Epithelial cell of alveolus of lung (primary cell): ENCODE results near the gene CLEC2B. TPM values are rescaled to one million over a fixed set of nuclear protein-coding genes. Genes with fewer than 3 reads are reported as not detected.

ENCODE experiments used
- total RNA-seq: library from RNA; depleted of rRNA; stranded (reverse); fragments of >200 nt; gene quantifications from 2 replicates; pipeline ENCODE4 v1.2.1, GENCODE V29; 2015

The CLEC2B gene
- total RNA-seq, result 8.6 and 9.8 TPM in 2 replicates

DNA sequence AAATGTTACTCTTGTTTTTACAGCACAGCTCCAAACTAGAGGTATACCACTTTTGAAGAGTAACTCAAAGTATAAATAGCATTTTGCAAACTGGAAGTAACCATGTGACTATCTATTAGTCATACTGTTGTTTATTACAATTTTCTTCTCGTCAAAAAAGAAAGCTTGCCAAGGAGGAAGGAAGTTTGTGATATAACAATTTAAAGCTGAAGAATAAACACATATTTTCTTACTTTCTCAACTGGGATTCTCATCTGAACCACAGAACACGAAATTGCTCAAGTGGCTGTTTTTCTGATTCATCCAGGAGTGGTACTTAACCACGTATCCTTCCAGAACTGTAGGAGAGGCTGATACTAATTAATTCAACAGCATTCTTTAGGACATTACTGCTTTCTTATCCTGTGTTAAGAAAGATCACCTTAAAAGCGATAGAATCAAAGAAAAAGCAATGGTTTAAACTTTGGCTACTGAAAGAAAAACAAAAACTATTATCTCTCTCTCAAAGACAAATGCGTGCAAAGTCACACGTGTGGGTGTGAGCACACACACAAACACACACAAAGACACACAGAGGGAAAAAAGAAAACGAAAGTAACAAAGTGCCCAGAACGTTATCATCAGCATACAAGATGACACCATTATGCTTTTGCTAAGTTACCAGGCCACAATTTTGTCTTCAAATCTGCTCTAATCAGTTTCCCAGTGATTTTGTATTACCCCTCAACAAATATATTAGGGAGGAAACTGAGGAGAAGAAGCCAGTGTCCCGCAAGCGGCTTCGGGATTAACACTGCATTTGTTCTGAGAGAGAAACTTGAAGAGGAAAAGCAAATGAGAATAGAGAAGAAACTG is at the start of gene CLEC2B:
TSS of gene CLEC2B (minus strand) at position 48 of the 855 bp plus-strand sequence.

DNA sequence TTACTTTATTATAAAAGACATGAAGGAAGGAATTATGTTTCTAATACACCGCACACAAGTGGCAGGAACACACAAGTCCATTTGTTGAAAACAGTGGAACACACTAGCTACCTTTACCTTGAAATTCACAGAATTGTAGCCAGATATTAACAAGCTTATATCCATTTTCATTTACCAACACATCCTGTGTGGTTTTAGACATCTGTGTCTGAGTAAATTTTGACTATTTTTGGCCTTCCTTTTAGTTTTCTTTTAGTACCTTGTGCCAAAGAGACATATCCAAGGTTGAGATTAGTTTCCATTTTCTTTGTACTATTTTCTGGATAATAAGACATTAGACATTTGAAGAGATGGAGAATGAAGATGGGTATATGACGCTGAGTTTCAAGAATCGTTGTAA is 12.1 kb upstream of the CLEC2B start, which contains the start of gene KLRF2:
TSS of gene KLRF2 (plus strand) at position 244 of the 400 bp plus-strand sequence. CDS start at position 351, 107 bp downstream.

DNA sequence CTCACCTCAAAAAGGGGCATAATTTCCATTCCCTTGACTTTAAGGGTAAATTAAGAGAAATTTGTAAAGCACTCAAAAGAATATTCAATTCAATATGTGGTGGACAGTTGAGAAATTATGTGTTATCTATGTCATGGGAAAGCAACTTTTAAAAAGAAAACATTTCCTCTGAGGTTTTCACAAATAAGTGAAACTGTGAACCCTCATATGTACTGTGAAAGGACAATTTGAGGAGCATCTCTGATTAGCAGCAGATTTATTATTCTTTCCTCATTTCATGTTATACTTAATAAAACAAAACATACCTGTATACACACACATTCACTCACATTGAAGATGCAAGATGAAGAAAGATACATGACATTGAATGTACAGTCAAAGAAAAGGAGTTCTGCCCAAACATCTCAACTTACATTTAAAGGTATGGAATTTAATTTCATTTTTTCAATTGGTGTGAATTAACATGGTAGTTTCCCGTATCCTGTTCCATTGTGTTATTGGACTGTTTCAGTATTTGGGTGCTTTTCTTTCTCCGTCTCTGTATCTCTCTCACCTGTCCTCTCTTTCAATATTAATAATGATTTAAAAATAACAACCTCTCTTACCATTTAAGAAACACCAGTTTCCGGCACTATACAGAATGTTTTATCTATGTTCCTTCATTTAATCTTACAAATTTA is 41.8 kb downstream of the CLEC2B start, which contains the start of gene KLRF1:
TSS of gene KLRF1 (plus strand) at position 273 of the 680 bp plus-strand sequence. CDS start at position 337, 64 bp downstream.

Other genes starting within 250 kb of the CLEC2B start
- 2.1 and 3.0 TPM in 2 replicates for gene CLEC2D, start 199.6 kb downstream of the CLEC2B start, total RNA-seq
- not detected in 2 replicates for gene CLECL1, start 136.3 kb downstream of the CLEC2B start, total RNA-seq
- gene CD69, start 108.5 kb downstream of the CLEC2B start, total RNA-seq, result 0.08 and 1.0 TPM in 2 replicates
- gene KLRF1, start 41.9 kb downstream of the CLEC2B start, total RNA-seq, result not detected in 2 replicates
- gene KLRF2, start 12.1 kb upstream of the CLEC2B start, total RNA-seq, result not detected in 2 replicates
- gene CLEC2A, start 63.0 kb upstream of the CLEC2B start, total RNA-seq, result not detected in 2 replicates
- not detected in 2 replicates for gene CLEC12A, start 102.1 kb upstream of the CLEC2B start, total RNA-seq
- not detected in 2 replicates for gene CLEC1B, start 129.8 kb upstream of the CLEC2B start, total RNA-seq
- gene CLEC12B, start 141.3 kb upstream of the CLEC2B start, total RNA-seq, result not detected in 2 replicates
- not detected in 2 replicates for gene CLEC9A, start 161.3 kb upstream of the CLEC2B start, total RNA-seq
- gene CLEC1A, start 229.6 kb upstream of the CLEC2B start, total RNA-seq, result 0.13 TPM in 1 of 2 replicates, not detected in the other